Measurements from ENCODE around the gene HCRTR1.
A peak's percentile ranks its signal among the peaks of the same experiment; 100 is the strongest.

HCRTR1 gene

GRCh38 chr1:31666263-31666963 is 48.9 kb downstream of the HCRTR1 start:
- peak in 3 of 51 donors; percentile 13 to 61 (median 53) for DNase-seq

GRCh38 chr1:31667065-31667785 is 49.7 kb downstream of the HCRTR1 start:
- no peak for DNase-seq

GRCh38 chr1:31668303-31668883 is 50.9 kb downstream of the HCRTR1 start:
- DNase-seq = no peak

- no peak for DNase-seq
These were observed 51.9 kb downstream of the HCRTR1 start for GRCh38 chr1:31669433-31669785.

- DNase-seq = peak in 46 of 51 donors; percentile 10 to 84 (median 58)
These were observed 52.5 kb downstream of the HCRTR1 start for GRCh38 chr1:31669786-31670592.

GRCh38 chr1:31670593-31670964 is 53.1 kb downstream of the HCRTR1 start:
- DNase-seq = peak in 2 of 51 donors; percentile 21 to 43

GRCh38 chr1:31671147-31671546 is 53.7 kb downstream of the HCRTR1 start:
- DNase-seq = no peak

GRCh38 chr1:31671561-31672201 is 54.2 kb downstream of the HCRTR1 start:
- no peak for DNase-seq

GRCh38 chr1:31672986-31673385 is 55.5 kb downstream of the HCRTR1 start:
- DNase-seq = peak in 1 of 51 donors; percentile 37

- DNase-seq = no peak
These were observed 55.9 kb downstream of the HCRTR1 start for GRCh38 chr1:31673433-31673832.

GRCh38 chr1:31674626-31675025 is 57.1 kb downstream of the HCRTR1 start:
- DNase-seq = no peak

GRCh38 chr1:31675161-31675560 is 57.7 kb downstream of the HCRTR1 start:
- peak in 2 of 51 donors; percentile 11 to 14 for DNase-seq

- DNase-seq = no peak
These were observed 58.3 kb downstream of the HCRTR1 start for GRCh38 chr1:31675756-31676155.
